Cardiac septum (tissue), 1 donor: Measurements from ENCODE around the gene POLN. TPM values are rescaled to one million over a fixed set of nuclear protein-coding genes. Genes with fewer than 3 reads are reported as not detected.

Experiments used
- DNase-seq: peaks from one replicate; pipeline ENCODE4 v3.0.0-alpha.2; 2020; ENCODE audit warnings: low spot score
- intact Hi-C: fragments of 100-400 bp; cut with DNase I; formaldehyde crosslinking; loops from one replicate; pipeline ENCODE4 v1.14.0; 2022
- long read RNA-seq: library from polyadenylated mRNA; unstranded; transcript quantifications from one replicate; pipeline ENCODE4 v2.0.0, GENCODE V29; 2021
- total RNA-seq: library from RNA; stranded (reverse); fragmentation: NEBNext Ultra II Directional; extraction: Animal tissue kit (Norgen Biotek cat#: 25700); gene quantifications from one replicate; pipeline ENCODE4 v1.2.1, GENCODE V29; 2021
- donor health status: DM: no; HTN: no; CAD: no.

POLN gene
- 2.3 TPM for total RNA-seq
- long read RNA-seq, partial matches to known transcripts = 0 of 1 reads
- long read RNA-seq, other reads (novel, unspliced or antisense) = 1 of 1 reads

- intact Hi-C loops = loop anchor here (2.0 to 5.0 kb wide), 3 partner anchors 15 to 221 kb away; partner anchors contain the start of genes CFAP99 and ZFYVE28
- DNase-seq = peak; percentile 100
Measured at GRCh38 chr4:2241410-2242353, at the start of gene POLN, which contains the start of gene HAUS3. POLN (minus strand) TSS chr4:2242121; CDS start chr4:2229231, 12,890 bp downstream. HAUS3 (minus strand) TSS chr4:2242121; CDS start chr4:2240946, 1,175 bp downstream.

DNA sequence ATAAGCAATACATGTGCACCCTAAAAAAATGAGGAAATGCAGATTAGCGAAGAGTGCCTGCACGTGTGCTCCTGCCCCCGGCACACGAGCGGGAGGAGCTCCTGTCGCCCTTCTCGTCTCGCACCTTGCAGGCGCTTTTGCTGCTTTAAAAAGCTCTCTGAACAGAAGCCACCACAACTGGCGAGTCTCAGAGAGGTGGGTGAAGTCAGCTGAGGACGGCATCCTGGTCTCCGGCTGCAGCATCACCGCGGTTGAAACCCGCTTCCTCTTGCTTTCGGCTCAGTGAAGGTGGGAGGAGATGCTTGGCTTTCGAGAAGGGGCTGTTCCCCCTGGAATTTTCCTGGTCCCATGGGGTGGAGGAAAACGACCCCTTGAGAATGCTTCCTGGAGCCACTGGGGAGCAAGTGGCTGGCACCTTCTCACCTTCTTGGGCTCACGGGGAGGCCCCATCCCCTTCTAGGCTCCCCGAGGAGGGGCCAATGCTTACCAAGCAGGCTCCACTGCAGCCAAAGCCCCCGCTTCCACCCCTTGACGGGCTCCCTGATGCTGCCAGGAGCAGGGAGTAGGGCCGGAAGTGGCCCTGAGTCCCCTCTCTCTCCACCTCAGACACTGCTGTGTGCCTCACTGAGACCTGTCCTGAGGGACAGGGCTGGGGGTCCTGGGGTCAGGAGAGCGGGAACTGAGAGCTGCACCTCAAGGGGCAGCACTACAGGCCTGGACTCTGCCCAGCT, 49.2 kb upstream of the POLN start:
- DNase-seq = peak; percentile 71
- intact Hi-C loops = no loop called here

GRCh38 chr4:2290488-2290887, 48.6 kb upstream of the POLN start:
- intact Hi-C loops = no loop called here
- DNase-seq = peak; percentile 51

GRCh38 chr4:2289955-2290333, 48.0 kb upstream of the POLN start:
- intact Hi-C loops = no loop called here
- DNase-seq = peak; percentile 73

GRCh38 chr4:2289311-2289954, 47.5 kb upstream of the POLN start:
- intact Hi-C loops = no loop called here

GRCh38 chr4:2288051-2288541, 46.2 kb upstream of the POLN start:
- DNase-seq = no peak
- intact Hi-C loops = no loop called here

More at GRCh38 chr4:2289311-2289954, 47.5 kb upstream of the POLN start:
- DNase-seq = peak; percentile 54

DNA sequence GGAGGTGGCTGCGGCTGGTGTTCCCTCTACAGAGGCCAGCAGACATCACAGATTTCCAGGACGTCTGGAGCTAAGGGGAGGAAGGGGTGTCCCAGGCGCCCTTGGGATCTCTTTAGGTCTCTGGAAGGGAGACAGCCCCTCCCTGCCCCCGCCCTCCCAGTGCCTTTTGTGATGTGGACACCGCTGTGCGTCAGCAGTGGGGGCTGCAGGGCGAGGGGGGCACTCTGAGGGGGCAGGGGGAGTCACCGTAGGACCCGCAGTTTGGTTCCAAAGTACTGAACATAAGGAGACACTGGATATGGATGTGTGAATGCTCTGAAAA, 45.6 kb upstream of the POLN start:
- DNase-seq = peak; percentile 67
- intact Hi-C loops = no loop called here

GRCh38 chr4:2286904-2287593, 45.1 kb upstream of the POLN start:
- DNase-seq = peak; percentile 66
- intact Hi-C loops = no loop called here

DNA sequence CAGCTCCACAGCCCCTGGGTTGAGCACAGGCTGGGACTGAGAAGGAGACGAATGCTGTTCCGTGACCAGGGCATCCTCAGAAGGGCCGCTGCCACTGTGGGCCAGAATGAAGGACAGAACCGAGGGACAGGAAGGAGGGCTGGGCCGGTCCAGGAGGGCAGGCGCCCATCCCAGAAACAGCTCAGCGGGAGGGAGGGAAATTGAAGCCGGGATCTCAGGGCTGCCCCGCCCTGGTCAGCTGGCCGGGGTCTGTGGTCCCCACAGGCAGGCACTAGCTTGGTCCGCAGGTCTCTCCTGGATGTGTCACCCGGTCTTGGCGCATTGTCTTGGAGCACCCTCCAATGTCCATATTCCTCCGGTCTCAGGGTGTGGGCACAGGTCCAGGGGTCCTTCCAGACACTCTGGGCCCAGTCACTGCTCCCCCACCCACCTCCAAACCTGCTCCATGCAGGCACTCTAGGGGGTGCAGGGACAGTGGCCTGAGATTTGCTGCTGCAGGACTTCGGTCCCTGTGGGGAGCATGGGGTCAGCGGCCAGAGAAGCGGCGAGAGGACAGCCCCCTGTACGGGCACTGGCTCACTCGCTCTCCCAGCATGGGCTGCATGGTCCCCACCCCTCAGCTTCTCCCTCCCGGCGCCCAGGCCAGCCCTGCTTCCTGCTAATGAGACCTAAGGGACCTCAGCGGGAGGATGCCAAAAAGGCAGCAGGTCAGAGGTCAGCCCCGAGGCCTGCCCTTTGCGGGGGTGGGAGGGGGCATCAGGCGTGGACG, 43.9 kb upstream of the POLN start:
- DNase-seq = peak; percentile 56
- intact Hi-C loops = no loop called here

- intact Hi-C loops = no loop called here
- no peak for DNase-seq
Measured at GRCh38 chr4:2284934-2285612, 43.2 kb upstream of the POLN start.

DNA sequence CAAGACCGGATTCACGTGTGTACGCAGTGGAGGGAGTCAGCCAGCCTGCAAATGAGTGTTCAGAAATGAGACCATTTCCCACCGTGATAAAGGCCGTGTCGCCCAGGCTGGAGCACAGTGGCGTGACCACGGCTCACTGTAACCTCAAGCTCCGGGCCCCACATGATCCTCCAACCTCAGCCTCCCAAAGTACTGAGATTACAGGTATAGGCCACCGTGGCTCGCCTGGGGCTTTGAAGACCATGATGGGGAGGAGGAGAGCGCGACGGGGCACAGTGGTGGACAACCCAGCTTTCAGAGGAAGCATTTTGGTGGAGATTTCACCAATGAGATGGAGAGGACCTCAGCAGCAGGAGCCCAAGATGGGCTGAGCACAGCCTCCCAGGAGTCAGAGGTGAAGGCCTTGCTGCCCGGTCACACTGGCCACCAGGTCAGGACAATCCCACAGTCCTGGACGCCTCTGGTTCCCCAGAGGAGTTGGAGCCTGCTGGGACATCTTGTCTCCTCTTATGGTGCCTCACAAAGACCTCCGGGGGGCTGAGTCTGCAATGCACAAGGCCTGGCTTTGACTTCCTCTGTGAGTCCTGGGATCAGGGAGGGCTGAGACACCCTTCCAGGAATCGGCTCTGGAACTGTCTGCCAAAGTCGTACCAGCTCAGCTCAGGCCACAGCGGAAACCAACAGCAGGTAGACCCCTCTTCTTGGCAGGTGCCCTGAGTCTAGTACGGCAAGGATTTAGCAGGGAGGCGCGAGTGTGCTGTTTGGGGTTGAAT, 42.4 kb upstream of the POLN start:
- intact Hi-C loops = no loop called here
- no peak for DNase-seq

DNA sequence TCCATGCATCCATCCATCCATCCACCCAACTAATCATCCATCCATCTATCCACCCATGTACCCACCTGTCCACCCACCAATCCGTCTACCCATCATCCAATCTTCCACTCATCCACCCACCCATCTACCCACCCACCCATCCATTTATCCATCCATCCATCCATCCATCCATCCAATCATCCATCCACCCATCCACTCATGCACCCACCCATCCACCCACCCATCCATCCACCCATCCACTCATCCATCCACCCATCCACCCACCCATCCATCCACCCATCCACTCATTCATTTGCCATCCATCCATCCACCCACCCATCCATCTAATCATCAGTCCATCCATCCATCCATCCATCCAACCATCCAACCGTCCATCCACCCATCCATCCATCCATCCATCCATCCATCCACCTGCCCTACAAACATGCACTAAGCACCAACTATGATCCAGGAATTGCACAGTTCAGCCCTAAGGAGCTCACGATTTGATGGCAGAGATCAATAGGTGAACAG, 41.3 kb upstream of the POLN start:
- no peak for DNase-seq
- intact Hi-C loops = no loop called here

- intact Hi-C loops = no loop called here
Measured at GRCh38 chr4:2281575-2282343, 39.8 kb upstream of the POLN start.

DNA sequence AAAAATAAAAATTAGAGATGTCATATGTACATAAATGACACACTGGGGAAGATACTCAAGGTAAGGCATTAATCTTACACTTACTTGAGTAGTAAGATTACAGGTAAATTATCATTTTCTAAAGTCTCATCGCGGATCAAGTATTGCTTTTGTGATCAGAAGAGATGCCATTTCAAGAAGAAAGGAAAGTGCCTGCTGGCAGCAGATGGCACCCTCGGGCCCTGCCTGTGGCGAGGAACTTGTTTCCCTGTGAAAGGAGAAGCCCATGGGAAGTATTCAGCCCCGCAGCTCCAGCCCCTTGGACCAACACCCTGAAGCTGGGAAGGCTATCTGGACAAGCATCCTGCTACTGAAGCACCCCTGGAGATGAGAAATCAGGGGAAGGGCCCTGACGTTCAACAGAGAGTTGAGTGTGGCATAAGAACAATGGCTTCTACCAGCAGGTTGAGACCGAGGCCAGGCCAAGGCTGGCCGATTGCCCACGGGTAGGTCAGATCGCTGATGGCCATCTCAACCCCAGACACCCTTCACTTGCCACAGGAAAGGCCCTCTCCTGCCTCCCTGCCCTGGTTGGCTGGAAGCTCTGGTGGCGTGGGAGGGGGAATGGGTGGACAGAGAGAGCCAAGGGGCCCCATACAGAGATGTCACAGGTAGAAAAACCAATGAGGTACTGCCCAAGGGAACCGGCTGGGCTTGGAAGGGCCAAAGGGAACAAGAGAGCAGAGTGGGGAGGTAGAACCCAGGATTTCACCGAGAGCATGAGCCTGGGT, 38.8 kb upstream of the POLN start:
- DNase-seq = no peak
- intact Hi-C loops = no loop called here

More at GRCh38 chr4:2281575-2282343, 39.8 kb upstream of the POLN start:
- DNase-seq = no peak

- no peak for DNase-seq
- intact Hi-C loops = no loop called here
Measured at GRCh38 chr4:2277956-2278355, 36.0 kb upstream of the POLN start.
